Esophagus muscularis mucosa (tissue), 4 donors: ENCODE data around the gene RP9.

Source experiments
- EP300 ChIP-seq: sonication (generic); formaldehyde crosslinking; IDR thresholded peaks from one replicate; pipeline ENCODE4 v1.6.1; 2017; ENCODE audit warnings: antibody characterized with exemption
- POLR2A ChIP-seq: fragments of 450-650 bp; IDR thresholded peaks from one replicate; pipeline ENCODE4 v1.6.1; 2017; ENCODE audit warnings: antibody characterized with exemption, moderate library complexity, mild to moderate bottlenecking, low read depth
- POLR2AphosphoS5 ChIP-seq, 2 donors: sonication (generic); formaldehyde crosslinking; IDR thresholded peaks; one replicate each; pipeline ENCODE4 v1.6.1; 2017; ENCODE audit warnings: antibody characterized with exemption in 2 of 2
- TF ChIP-seq, protein P1 (sequence below), 3 experiments: fragments of 200-600 bp in 2 of 3; fragments of 450-650 bp in 1 of 3; sonication (generic) in 2 of 3; IDR thresholded peaks; one replicate each; pipeline ENCODE4 v1.5.1; 2017 to 2019; ENCODE audit warnings: antibody characterized with exemption in 3 of 3, mild to moderate bottlenecking in 2 of 3, moderate library complexity in 1 of 3

DNA sequence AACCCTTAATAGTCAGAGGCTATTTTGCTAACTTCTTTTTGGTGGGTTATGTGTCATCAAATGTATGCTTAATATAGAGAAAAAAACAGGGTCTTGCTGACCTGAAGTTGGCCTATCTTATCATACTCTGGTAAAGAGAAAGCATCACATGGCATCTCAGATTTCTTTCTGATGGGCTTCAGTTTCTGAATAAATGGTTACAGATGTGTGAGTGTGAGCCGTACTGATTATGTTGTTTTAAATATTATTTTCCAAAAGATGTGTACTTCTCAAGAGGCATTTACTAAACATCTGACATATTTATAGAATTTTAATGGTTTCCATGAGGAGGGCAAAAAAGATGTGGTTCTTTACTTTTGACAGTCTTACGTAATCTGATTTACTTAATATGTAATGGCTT, 48.6 kb upstream of the RP9 start:
- TF ChIP-seq, protein P1, sequence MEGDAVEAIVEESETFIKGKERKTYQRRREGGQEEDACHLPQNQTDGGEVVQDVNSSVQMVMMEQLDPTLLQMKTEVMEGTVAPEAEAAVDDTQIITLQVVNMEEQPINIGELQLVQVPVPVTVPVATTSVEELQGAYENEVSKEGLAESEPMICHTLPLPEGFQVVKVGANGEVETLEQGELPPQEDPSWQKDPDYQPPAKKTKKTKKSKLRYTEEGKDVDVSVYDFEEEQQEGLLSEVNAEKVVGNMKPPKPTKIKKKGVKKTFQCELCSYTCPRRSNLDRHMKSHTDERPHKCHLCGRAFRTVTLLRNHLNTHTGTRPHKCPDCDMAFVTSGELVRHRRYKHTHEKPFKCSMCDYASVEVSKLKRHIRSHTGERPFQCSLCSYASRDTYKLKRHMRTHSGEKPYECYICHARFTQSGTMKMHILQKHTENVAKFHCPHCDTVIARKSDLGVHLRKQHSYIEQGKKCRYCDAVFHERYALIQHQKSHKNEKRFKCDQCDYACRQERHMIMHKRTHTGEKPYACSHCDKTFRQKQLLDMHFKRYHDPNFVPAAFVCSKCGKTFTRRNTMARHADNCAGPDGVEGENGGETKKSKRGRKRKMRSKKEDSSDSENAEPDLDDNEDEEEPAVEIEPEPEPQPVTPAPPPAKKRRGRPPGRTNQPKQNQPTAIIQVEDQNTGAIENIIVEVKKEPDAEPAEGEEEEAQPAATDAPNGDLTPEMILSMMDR (IDR thresholded peaks at IDR 0.05) = no peak
- no peak for TF ChIP-seq EP300
- no peak for TF ChIP-seq POLR2A
- TF ChIP-seq POLR2AphosphoS5 (IDR thresholded peaks at IDR 0.05) = no peak
